OCI-LY7 (cell line): ENCODE data around the gene TRIP6. TPM values are rescaled to one million over a fixed set of nuclear protein-coding genes. Genes with fewer than 3 reads are reported as not detected.

Experiments
- BruUV-seq: library from RNA; stranded (reverse); fragments of 400-500 nt; replicated peaks from 2 replicates; lab custom pipeline; 2021; lab: Mats Ljungman, UMichigan
- CTCF ChIA-PET: fragments of 300-600 bp; sonication (Branson Sonifier 250); formaldehyde crosslinking; loops from one replicate; lab custom pipeline; 2022; ENCODE audit warnings: antibody characterized with exemption; ENCODE audit not compliant: unreplicated experiment; lab: Charles Lee
- POLR2A ChIA-PET: fragments of 300-600 bp; sonication (Branson Sonifier 250); formaldehyde crosslinking; loops from one replicate; lab custom pipeline; 2022; ENCODE audit warnings: antibody characterized with exemption; lab: Charles Lee
- DNase-seq: peaks from one replicate; pipeline ENCODE4 v3.0.0-alpha.2; 2015; ENCODE audit warnings: low spot score
- H2AFZ ChIP-seq: fragments of 200-600 bp; sonication (generic), shearing (Covaris generic); 2 replicates; pipeline ENCODE4 v1.6.1; 2014; ENCODE audit warnings: mild to moderate bottlenecking, antibody characterized with exemption, low read length, moderate library complexity
- H3K27ac ChIP-seq: fragments of 200-600 bp; sonication (generic); 2 replicates; pipeline ENCODE4 v1.5.1; 2014; ENCODE audit warnings: mixed run types, low read depth, mild to moderate bottlenecking, moderate library complexity, low read length, inconsistent platforms; ENCODE audit not compliant: poor library complexity, severe bottlenecking
- H3K36me3 ChIP-seq: fragments of 200-600 bp; sonication (generic); 2 replicates; pipeline ENCODE4 v1.6.1; 2014; ENCODE audit warnings: mild to moderate bottlenecking, antibody characterized with exemption, low read length, moderate library complexity, mixed read lengths; ENCODE audit not compliant: insufficient read depth
- H3K4me1 ChIP-seq: fragments of 200-600 bp; sonication (generic); 2 replicates; pipeline ENCODE4 v1.5.1; 2014; ENCODE audit warnings: mild to moderate bottlenecking, low read length; ENCODE audit not compliant: insufficient read depth, poor library complexity, severe bottlenecking
- H3K4me2 ChIP-seq: fragments of 200-600 bp; sonication (generic); 2 replicates; pipeline ENCODE4 v1.6.1; 2014; ENCODE audit warnings: mild to moderate bottlenecking, low read length
- H3K4me3 ChIP-seq: fragments of 200-600 bp; sonication (generic); 2 replicates; pipeline ENCODE4 v1.5.1; 2014; ENCODE audit warnings: mild to moderate bottlenecking, low read depth, low read length; ENCODE audit not compliant: poor library complexity, severe bottlenecking
- H3K79me2 ChIP-seq: fragments of 200-600 bp; sonication (generic); 2 replicates; pipeline ENCODE4 v1.6.1; 2016; ENCODE audit warnings: low read depth, mild to moderate bottlenecking, low read length, moderate library complexity, mixed read lengths; ENCODE audit not compliant: insufficient read depth
- H3K9me2 ChIP-seq: fragments of 200-600 bp; sonication (generic); 2 replicates; pipeline ENCODE4 v1.6.1; 2016; ENCODE audit warnings: mild to moderate bottlenecking, low read length, mixed read lengths; ENCODE audit not compliant: insufficient read depth
- H3K9me3 ChIP-seq: fragments of 200-600 bp; sonication (generic); 2 replicates; pipeline ENCODE4 v1.6.1; 2014; ENCODE audit warnings: mild to moderate bottlenecking, mixed run types, low read length, mixed read lengths
- H4K20me1 ChIP-seq: fragments of 200-600 bp; sonication (generic); 2 replicates; pipeline ENCODE4 v1.6.1; 2014; ENCODE audit warnings: mild to moderate bottlenecking, antibody characterized with exemption, low read length, moderate library complexity, mixed read lengths; ENCODE audit not compliant: insufficient read depth
- CTCF ChIP-seq: fragments of 200-600 bp; sonication (generic); conservative IDR thresholded peaks from 2 replicates; pipeline ENCODE4 v1.5.1; 2014; ENCODE audit warnings: mild to moderate bottlenecking, antibody characterized with exemption, low read length, moderate library complexity, mixed read lengths
- EZH2phosphoT487 ChIP-seq: fragments of 200-600 bp; sonication (generic); IDR thresholded peaks from 2 replicates; pipeline ENCODE4 v1.6.1; 2018; ENCODE audit warnings: low read depth, borderline replicate concordance, mild to moderate bottlenecking, mixed run types, antibody characterized with exemption, low read length, moderate library complexity, mixed read lengths
- intact Hi-C: fragments of 100-400 bp; cut with micrococcal nuclease; formaldehyde crosslinking; loops from one replicate; pipeline ENCODE4 v1.10.0; 2022; ENCODE audit not compliant: unreplicated experiment
- total RNA-seq, 2 experiments: library from RNA; depleted of rRNA in 1 of 2; stranded (reverse); fragments of >200 nt in 1 of 2; shearing (Covaris generic) in 1 of 2; gene quantifications; 2 replicates each; pipeline ENCODE4 v1.2.3, GENCODE V29; 2014 to 2022

TRIP6 gene
- total RNA-seq, 2 experiments from 2014 or later, result 3.1 to 3.3 TPM

GRCh38 chr7:100899432-100899831, 32.2 kb downstream of the TRIP6 start:
- Histone ChIP-seq H3K4me3 (no peak overlapping the region), H3K4me1 (peaks cover 6% of the 10 kb centered on the region), H3K36me3 (no peaks in the 10 kb centered on the region), H3K9me2 (no peaks in the 10 kb centered on the region), H3K79me2 (no peaks in the 10 kb centered on the region), H4K20me1 (no peaks in the 10 kb centered on the region), H3K27ac (no peak overlapping the region), H2AFZ (no peak overlapping the region), H3K4me2 (no peak overlapping the region), H3K9me3 (no peaks in the 10 kb centered on the region)
- intact Hi-C loops, result loop anchor here (5.0 kb wide), 1 partner anchor 178 kb away; no protein-coding TSS in a partner anchor
- DNase-seq, result no peak
- ChIA-PET CTCF (no interaction called here), POLR2A (no interaction called here)
- BruUV-seq, result no TSS peak
- no peak for TF ChIP-seq CTCF
- TF ChIP-seq EZH2phosphoT487, result no peak

GRCh38 chr7:100900978-100901377, 33.8 kb downstream of the TRIP6 start:
- CTCF ChIA-PET, result no interaction called here
- H3K9me2 ChIP-seq, result no peaks in the 10 kb centered on the region
- intact Hi-C loops, result no loop called here
- POLR2A ChIA-PET, result interaction anchor here (0.7 to 1.1 kb wide), 3 partner anchors 11 to 174 kb away, joined by 3 read pairs; partner anchors contain the start of gene UFSP1
- no peaks in the 10 kb centered on the region for H3K9me3 ChIP-seq
- no peak overlapping the region for H3K4me3 ChIP-seq
- H3K4me1 ChIP-seq, result no peaks in the 10 kb centered on the region
- H3K4me2 ChIP-seq, result no peak overlapping the region
- BruUV-seq, result no TSS peak
- no peaks in the 10 kb centered on the region for H4K20me1 ChIP-seq
- TF ChIP-seq CTCF (no peak), EZH2phosphoT487 (no peak)
- no peak for DNase-seq
- no peak overlapping the region for H3K27ac ChIP-seq
- no peaks in the 10 kb centered on the region for H3K36me3 ChIP-seq
- H3K79me2 ChIP-seq, result no peaks in the 10 kb centered on the region
- H2AFZ ChIP-seq, result no peak overlapping the region

GRCh38 chr7:100901921-100902332, 34.7 kb downstream of the TRIP6 start:
- DNase-seq, result no peak
- H4K20me1 ChIP-seq, result no peaks in the 10 kb centered on the region
- intact Hi-C loops, result no loop called here
- no peaks in the 10 kb centered on the region for H3K4me1 ChIP-seq
- TF ChIP-seq EZH2phosphoT487 (no peak), CTCF (no peak)
- no peak overlapping the region for H3K27ac ChIP-seq
- no peaks in the 10 kb centered on the region for H3K36me3 ChIP-seq
- ChIA-PET CTCF (no interaction called here), POLR2A (interaction anchor here (0.6 to 1.1 kb wide), 2 partner anchors 12 to 66 kb away, joined by 3 to 4 read pairs; partner anchors contain the start of gene UFSP1)
- H3K4me2 ChIP-seq, result no peak overlapping the region
- H3K9me3 ChIP-seq, result no peaks in the 10 kb centered on the region
- no peak overlapping the region for H2AFZ ChIP-seq
- no peaks in the 10 kb centered on the region for H3K79me2 ChIP-seq
- no peak overlapping the region for H3K4me3 ChIP-seq
- no peaks in the 10 kb centered on the region for H3K9me2 ChIP-seq
- no TSS peak for BruUV-seq
